T follicular helper cell (primary cell): ENCODE measurements around the gene COL18A1.
"Not testable (repeated sequence)": the region's sequence is repeated elsewhere in the genome, so short reads cannot be mapped to it uniquely, and the experiment has no call there.

ENCODE experiments used
- DNase-seq: peaks from one replicate; pipeline ENCODE4 v3.0.0-alpha.2; 2020; ENCODE audit warnings: low read depth

COL18A1 gene

DNA sequence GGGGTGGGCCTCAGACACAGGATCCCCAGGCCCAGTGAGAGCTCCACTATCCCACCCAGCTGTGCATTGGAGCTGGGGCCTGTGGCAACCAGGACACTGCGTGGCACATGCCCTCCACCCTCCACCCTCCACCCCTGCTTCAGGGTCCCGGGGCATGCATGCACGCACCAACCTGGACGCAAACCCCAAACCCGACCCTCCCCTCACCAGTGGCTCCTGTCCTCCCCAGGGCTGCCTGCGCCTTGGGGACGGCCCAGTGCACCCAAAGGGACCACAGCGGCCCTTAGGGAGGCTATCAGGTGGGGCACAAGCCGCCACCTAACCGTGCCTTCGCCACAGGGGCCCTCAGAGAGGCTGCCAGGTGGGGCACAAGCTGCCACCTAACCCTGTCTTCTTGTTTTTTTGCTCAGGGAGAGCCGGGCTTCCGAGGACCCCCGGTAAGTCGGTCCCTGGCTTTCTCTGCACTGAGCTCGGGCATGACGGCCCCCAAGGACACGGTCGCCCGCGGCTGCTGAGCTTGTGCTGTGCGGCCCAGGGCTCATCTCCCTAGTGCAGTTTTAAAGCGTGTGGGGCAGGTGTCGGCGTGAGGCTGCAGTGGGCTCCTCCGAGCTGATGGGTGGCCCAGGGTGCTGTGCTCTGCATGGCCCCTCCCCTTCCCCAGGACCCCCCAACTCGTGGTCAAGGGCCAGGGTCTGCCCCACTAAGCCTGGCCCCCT is 89.3 kb downstream of the COL18A1 start:
- no peak for DNase-seq

- DNase-seq, result no peak
Observed at GRCh38 chr21:45494851-45495680, 90.1 kb downstream of the COL18A1 start.

- DNase-seq, result no peak
Observed at GRCh38 chr21:45496151-45496967, 91.4 kb downstream of the COL18A1 start.

GRCh38 chr21:45496968-45497845 is 92.2 kb downstream of the COL18A1 start:
- no peak for DNase-seq

DNA sequence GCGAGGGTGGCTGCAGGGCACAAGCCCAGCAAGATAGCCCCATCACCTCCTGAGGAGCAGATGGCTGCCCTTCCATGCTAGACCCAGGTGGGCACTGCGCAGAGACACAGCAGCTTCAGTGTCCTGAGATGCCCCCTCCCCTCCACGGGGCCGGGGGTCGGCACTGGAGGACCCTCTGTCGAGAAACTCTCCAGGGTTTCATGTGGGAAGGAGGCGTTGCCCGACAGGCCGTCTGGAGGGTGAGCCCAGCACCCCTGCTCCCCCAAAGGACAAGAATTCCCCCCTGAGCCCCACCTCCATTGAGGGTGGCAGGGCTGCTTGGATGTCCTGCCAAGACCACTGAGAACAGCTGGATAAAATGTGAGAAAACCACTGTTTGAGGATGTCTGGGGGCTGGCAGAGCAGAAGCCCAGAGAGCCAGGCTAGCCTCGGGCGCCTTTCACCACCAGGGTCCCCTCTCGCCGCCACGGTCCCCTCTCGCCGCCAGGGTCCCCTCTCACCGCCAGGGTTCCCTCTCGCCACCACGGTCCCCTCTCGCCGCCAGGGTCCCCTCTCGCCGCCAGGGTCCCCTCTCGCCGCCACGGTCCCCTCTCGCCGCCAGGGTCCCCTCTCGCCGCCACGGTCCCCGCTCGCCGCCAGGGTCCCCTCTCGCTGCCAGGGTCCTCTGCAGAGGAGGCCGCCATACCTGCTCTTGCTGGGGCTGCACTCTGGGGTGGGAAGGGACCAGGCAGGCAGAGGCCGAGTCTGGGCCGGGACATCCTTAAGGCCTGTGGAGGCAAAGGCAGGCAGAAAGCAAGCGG is 93.1 kb downstream of the COL18A1 start:
- DNase-seq, result no peak

DNA sequence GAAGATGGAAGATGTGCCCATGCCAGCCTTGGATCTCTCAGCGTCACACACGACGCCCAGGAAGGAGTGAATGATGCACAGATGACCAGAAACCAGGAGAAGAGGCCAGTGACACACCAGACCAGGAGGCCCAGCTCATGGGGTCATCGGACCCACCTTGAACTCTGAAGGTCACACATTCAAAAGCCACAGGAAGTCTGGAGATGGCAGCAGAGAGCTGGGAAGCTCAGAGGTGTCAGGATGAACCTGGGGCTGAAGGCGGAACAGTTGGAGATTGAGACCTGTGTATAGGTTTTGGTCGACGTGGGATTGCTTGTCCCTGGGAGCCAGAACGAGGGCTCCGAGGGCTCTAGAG is 93.7 kb downstream of the COL18A1 start:
- no peak for DNase-seq

GRCh38 chr21:45499201-45499750 is 94.3 kb downstream of the COL18A1 start:
- no peak for DNase-seq

- no peak for DNase-seq
Observed at GRCh38 chr21:45499970-45500577, 95.1 kb downstream of the COL18A1 start.

GRCh38 chr21:45501081-45502005 is 96.4 kb downstream of the COL18A1 start:
- not testable (repeated sequence) for DNase-seq

DNA sequence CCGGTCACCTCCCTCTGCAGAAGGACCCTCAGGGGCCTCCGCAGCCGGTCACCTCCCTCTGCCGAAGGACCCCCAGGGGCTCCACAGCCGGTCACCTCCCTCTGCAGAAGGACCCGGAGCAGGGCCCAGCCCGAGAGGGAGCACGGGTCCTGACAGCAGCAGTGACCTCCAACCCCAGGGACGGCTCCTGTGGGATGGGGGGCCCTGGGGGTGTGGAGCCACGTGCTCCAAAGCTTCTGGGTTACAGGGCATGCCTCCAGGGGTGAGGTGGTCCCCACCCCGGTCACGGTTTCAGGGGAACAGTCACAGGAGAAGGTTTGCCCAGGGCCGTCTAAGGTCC is 97.0 kb downstream of the COL18A1 start:
- no peak for DNase-seq

GRCh38 chr21:45502600-45502999 is 97.6 kb downstream of the COL18A1 start:
- no peak for DNase-seq

GRCh38 chr21:45503226-45503625 is 98.3 kb downstream of the COL18A1 start:
- not testable (repeated sequence) for DNase-seq

DNA sequence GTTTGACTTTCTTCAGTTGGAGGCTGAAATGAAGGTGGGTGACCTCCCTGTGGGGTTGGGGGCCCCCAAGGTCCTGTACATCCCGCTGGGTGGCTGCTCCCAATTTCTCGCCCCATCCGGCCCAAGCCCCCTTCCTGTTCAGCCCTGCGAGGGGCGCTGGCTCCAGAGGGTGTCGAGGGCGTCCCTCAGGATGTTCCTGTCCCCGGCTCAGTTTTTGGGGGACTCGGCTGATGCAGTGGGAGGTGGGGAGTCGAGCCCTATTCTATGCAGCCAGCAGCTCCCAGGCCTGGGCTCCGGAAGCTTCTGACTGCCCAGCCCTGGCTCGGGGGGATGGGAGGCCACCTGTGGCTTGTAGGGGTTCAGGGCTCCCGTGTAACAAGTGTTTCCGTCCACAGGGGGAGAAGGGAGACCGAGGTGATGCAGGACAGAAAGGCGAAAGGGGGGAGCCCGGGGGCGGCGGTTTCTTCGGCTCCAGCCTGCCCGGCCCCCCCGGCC is 99.1 kb downstream of the COL18A1 start:
- DNase-seq, result no peak

GRCh38 chr21:45504516-45505415 is 99.8 kb downstream of the COL18A1 start:
- DNase-seq, result no peak

- DNase-seq, result no peak
Observed at GRCh38 chr21:45505416-45506021, 100.6 kb downstream of the COL18A1 start.

- no peak for DNase-seq
Observed at GRCh38 chr21:45506241-45506817, 101.4 kb downstream of the COL18A1 start.
